T47D (cell line): Measurements from ENCODE around the gene INPP5A.

Source experiments
- DNase-seq, 2 experiments: peaks; one replicate each; pipeline versions ENCODE4 v3.0.0 to v3.0.0-alpha.2; 2011 to 2012; ENCODE audit warnings: low read depth in 1 of 2, low spot score in 1 of 2
- JUND ChIP-seq: IDR thresholded peaks from 2 replicates; pipeline ENCODE4 v1.6.1; 2012; ENCODE audit warnings: low read depth
- in situ Hi-C: cut with HindIII; loops from 2 replicates; pipeline ENCODE4 v1.10.0; 2016; ENCODE audit warnings: low sequenced_read_pairs, low pct_unique_long_range_greater_than_20kb

Gene INPP5A

DNA sequence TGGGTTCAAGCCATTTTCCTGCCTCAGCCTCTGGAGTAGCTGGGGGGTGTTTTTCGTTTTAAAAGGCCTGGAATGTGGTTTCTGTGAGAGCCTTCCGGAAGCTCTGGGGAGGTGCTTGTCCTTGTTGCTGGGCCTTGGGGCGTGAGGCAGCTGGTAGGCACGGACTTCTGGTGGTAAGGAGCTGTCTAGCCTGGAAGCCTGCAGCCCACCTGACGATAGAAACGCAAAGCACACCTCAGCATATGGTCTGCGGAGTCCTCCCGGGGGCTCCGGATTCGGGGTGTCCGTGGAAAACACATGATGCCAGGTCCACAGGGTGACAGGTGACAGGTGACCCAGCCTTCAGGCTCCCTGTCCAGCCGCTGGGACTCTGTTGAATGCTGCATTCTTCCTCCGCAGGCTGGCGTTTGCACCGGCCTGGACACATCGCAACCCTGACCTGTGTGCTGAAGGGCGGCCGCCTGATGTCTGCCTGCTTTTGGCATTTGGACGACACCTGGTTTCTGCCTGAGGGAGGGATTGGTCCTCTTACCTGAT is 37.3 kb downstream of the INPP5A start:
- in situ Hi-C loops: no loop called here
- no peak for TF ChIP-seq JUND
- peak in 1 of 2 experiments; percentile 61 for DNase-seq

DNA sequence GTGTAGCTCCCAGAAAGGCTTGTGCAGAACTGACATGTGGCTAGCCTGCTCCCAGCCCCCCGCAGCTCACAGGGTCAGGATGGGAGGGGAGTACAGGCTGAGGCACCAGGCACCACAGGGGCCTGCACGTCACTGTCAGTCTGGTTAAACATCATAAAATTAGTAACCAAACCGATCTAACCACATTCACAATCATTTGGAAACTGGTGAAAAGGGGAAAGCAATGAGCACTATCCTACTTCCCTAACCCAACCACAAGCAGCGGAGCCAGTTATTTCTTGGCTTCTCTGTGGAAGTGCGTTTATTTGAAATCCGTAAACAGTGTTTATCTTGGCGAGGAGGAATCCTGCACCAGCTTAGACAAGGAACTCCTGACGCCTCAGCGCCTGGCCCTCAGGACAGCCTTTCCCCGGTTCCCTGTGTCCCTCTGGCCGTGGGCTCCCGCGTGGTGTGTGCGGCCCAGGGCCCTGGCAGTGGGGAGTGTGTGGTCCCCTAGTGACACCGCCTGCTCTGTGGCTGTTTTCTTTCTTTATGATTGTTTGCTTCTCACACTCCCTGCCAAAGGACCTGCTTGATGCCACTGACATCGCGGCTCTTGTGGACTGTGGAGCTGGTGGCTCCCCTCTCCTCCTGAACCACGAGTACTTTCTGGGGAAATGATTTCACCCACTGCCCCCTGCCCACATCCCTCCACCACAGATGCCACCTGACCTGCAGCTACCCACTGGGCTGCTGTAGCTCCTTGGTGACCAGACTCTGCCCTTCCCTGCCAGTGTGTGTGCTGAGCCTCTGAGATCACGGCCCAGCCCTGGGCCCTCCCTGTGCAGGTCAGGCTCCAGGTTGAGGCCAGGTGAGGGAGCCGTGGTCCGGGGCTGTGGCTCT is 38.0 kb downstream of the INPP5A start:
- no peak for TF ChIP-seq JUND
- peak in 1 of 2 experiments; percentile 91 for DNase-seq
- in situ Hi-C loops: no loop called here

DNA sequence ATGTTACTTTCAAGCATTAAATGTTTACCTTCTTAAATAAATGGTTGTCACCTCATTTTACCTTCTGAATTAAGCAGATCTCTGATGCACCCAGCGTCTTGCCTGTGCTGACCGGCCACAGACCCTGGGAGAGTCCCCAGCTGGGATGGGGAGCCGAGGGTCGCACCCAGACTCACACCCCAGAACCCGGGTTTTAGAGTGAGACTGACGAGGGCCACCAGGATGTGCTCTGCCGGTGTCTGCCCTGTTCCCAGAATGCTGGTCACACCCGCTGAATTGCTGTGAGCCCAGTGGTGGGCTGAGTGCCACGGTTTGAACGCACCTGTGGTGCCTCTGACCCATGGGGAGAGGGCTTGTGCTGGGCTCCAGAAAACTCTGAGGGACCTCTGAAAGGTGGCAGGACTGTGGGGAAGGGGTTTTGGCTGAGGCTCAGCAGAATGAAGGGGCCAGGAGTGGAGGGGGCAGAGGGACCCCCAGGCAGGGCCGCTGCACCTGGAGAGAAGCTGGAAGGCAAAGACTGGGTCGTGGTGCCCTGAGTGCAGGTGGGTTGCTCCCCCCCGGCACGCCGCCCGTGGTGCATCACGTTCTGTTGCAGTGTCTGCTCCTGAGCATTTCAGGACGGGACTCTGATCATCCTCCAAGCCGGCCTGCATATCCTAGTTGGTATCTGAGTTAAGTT is 39.2 kb downstream of the INPP5A start:
- TF ChIP-seq JUND: no peak
- DNase-seq: no peak
- in situ Hi-C loops: no loop called here

DNA sequence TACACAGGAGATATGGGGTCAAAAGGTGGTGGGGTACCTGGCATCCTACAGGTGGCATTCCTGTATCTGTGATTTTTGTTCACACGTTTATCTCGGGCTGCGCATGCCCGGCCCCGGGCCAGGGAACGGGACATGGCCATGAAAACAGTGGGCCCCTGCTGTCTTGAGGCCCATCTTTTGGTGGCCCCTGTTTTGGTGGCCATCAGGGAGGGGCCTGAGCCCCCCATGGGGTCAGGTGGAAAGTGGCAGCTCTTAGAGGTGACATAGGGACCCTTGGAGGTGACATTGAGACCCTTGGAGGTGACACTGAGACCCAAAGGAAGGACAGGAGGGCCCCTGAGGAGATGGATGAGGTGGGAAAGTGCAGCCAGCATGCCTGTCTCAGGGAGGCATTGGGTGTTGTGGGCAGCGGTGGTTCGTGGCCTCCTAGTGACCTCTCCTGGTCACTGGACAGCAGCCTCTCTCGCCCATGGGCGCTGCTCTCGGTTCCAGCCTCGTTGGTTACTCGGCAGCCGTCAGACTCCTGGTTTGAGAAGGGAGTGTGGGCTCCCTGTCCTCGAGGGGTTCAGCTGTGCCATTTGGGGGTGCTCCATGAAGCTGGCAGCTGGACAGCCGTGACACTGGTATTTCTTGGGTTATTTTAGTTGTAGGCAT is 39.9 kb downstream of the INPP5A start:
- peak in 1 of 2 experiments; percentile 64 for DNase-seq
- no peak for TF ChIP-seq JUND
- in situ Hi-C loops: no loop called here

DNA sequence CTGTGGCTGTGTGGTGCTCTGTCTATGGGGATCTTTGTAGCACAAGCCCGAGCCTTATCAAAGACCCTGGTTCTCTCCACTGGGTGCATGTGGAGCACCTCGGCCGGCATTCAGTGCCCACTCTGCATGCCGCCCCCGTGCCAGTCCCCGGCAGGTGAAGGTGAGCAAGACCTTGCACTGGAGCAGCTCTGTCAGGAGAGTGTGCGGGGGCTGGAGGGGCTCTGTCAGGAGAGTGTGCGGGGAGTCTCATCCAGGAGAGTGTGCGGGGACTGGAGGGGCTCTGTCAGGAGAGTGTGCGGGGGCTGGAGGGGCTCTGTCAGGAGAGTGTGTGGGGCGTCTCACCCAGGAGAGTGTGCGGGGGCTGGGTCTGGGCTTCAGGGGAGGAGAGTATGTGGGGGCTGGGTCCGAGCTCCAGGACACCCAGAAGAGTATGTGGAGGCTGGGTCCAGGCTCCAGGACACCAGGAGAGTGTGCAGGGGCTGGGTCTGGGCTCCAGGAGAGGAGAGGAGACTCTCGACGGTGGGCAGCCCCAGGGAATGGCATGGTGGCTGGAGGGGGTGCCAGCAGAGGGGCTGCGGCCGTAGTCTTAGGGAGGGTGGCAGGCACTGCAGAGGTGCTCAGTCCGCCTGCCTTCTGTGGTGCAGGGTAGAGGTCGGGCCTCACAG is 40.8 kb downstream of the INPP5A start:
- TF ChIP-seq JUND: no peak
- in situ Hi-C loops: no loop called here

DNA sequence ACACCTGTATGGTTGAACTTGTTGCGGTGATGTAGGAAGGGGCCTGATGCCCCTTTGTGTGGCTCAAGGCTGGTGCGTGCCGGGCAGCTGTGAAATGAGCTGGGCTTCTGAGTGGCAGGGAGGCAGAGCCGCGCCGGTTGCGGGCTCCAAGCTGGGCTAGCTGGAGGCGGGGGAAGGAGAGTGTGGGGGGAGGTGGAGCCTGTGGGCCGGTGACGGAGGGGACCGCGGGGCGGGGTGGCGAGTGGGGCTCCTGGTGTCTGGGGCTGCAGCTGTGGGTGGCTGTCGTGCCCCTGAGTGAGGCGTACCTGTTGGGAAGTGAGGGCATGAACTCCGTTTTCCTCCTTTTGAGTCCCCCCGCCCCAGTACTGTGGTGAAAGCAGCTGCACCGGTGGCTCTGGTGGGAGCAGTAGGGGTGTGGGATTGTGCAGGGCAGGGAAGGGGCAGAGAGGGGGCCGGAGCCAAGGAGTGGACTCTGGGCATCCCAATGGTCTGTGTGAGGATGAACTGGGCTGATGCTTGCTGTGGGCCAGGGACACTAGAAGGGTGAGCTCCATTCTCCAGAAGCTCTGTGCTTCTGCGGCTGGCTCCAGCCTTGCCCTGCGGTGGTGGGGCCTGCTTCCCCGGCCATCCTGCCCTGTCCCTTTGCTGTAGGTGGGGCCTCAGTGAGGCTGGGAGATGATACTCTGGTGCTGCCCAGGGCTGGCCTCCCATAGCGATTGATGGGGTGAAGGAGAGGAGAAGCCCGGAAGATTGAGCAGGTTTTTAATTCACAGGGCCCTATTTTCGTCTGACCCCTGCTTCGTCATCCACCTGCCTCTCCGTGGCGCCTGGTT is 41.7 kb downstream of the INPP5A start:
- in situ Hi-C loops: no loop called here
- no peak for DNase-seq
- no peak for TF ChIP-seq JUND

More for the DNA sequence above, 40.8 kb downstream of the INPP5A start:
- DNase-seq: no peak

DNA sequence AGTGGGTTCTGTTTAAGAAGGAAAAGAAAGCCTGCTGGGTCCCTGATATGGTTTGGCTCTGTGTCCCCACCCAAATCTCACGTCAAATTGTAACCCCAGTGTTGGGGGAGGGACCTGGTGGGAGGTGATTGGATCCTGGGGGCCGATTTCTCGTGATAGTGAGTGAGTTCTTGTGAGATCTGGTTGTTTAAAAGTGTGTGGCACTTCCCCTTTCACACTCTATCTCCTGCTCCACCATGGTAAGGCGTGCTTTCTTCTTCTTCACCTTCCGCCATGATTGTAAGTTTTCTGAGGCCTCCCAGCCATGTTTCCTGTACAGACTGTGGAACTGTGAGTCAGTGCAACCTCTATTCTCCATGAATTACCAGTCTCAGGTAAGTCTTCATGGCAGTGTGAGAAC is 42.6 kb downstream of the INPP5A start:
- no peak for TF ChIP-seq JUND
- DNase-seq: no peak
- in situ Hi-C loops: no loop called here

DNA sequence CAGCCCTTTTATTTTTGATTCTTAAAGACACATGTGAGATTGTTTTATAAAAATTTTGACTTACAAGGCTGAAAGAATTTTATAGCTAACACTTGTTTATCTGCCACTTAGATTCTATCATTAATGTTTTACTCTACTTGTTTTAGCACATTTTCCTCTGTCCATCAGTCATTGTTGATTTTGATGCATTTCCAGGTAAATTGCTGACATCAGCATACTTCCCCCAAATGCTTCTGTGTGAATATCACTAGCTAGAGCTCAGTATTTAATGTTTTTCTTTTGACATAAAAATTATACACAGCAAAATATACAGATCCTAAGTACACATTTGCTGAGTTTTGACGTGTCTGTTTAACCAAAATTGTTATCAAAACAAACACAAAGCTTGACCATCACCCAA is 43.0 kb downstream of the INPP5A start:
- in situ Hi-C loops: no loop called here
- no peak for DNase-seq
- TF ChIP-seq JUND: no peak

DNA sequence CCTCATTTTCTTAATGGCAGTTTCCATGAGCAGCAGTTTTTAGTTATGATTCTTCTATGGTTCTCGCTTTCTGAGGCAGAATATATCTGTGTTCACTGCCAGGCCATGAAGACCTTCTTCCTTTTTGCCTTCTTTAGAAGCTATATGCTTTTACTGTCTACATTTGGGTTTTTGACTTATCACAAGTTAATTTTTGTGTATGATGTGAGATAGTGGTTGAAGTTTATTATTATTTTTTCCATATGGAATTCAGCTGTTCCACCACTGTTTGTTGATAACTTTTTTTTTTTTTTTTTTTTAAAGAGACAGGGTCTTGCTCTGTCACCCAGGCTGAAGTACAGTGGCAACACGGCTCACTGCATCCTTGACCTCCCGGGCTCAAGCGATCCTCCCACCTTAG is 44.5 kb downstream of the INPP5A start:
- DNase-seq: no peak
- no peak for TF ChIP-seq JUND
- in situ Hi-C loops: no loop called here

DNA sequence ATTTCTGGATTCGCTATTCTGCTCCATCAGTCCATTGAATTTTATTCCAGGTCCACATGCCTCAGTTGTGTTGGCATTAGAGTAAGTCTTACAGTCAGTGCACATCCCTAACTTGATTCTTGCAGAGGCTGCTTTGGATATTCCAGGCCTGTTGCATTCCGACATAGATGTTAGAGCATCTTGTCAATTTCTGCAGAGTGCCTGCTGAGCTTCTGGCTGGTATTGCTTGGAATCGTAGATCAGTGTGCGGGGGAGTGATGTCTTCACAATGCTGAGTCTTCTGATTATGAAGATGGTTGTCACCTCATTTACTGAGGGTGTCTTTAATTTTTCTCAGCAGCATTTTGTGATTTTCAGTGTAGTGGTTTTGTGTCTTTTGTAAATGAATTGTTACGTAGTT is 45.2 kb downstream of the INPP5A start:
- TF ChIP-seq JUND: no peak
- no peak for DNase-seq
- in situ Hi-C loops: no loop called here

DNA sequence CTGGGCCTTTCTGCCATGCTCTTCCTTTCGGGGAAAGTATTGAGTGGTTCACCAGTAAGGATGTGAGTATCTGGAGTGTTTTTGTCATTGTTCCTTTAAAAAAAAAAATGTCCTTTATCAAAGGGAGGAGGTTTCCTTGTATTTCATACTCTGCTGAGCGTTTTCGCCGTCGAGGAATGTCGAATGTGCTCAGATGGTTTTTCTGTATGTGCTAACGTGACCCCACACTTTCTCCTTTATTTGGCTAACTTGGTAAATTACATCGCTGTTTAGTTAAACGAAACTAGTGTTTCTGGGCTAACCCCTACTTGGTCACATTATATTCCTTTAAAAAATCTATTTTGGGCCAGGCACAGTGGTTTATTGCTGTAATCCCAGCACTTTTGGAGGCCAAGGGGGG is 45.9 kb downstream of the INPP5A start:
- no peak for TF ChIP-seq JUND
- DNase-seq: no peak
- in situ Hi-C loops: no loop called here
